Astrocyte (in vitro differentiated cells and primary cell): ENCODE data around the gene GSTM2. TPM values are rescaled to one million over a fixed set of nuclear protein-coding genes. Genes with fewer than 3 reads are reported as not detected.
A peak's percentile ranks its signal among the peaks of the same experiment; 100 is the strongest.
"Not testable (repeated sequence)": the region's sequence is repeated elsewhere in the genome, so short reads cannot be mapped to it uniquely, and the experiment has no call there.

Experiments
- DNase-seq: peaks from one replicate; pipeline ENCODE4 v3.0.0-alpha.2; 2010; ENCODE audit warnings: low read depth
- FAIRE-seq: peaks from 2 replicates; lab custom pipeline; 2011; peaks lifted over from hg19 to GRCh38; lab: Jason Lieb, UNC
- H2AFZ ChIP-seq: 2 replicates; pipeline ENCODE4 v1.6.0; 2012; ENCODE audit warnings: low read depth, low read length, inconsistent platforms
- H3K27ac ChIP-seq: 2 replicates; pipeline ENCODE4 v1.5.1; 2011; ENCODE audit warnings: low read depth, low read length, inconsistent platforms
- H3K27me3 ChIP-seq: 2 replicates; pipeline ENCODE4 v1.6.0; 2011; ENCODE audit warnings: low read length, inconsistent platforms; ENCODE audit not compliant: insufficient read depth
- H3K36me3 ChIP-seq: 2 replicates; pipeline ENCODE4 v1.5.1; 2011; ENCODE audit warnings: low read length, inconsistent platforms; ENCODE audit not compliant: insufficient read depth
- H3K4me1 ChIP-seq: 2 replicates; pipeline ENCODE4 v1.5.1; 2011; ENCODE audit warnings: low read length, inconsistent platforms; ENCODE audit not compliant: insufficient read depth
- H3K4me2 ChIP-seq: 2 replicates; pipeline ENCODE4 v1.6.0; 2012; ENCODE audit warnings: low read length, inconsistent platforms
- H3K4me3 ChIP-seq: 2 replicates; pipeline ENCODE4 v1.5.1; 2011; ENCODE audit warnings: low read depth, mild to moderate bottlenecking, low read length, inconsistent platforms; ENCODE audit not compliant: insufficient read depth
- H3K79me2 ChIP-seq: 2 replicates; pipeline ENCODE4 v1.6.0; 2012; ENCODE audit warnings: mild to moderate bottlenecking, low read length, inconsistent platforms; ENCODE audit not compliant: insufficient read depth
- H3K9ac ChIP-seq: 2 replicates; pipeline ENCODE4 v1.6.0; 2012; ENCODE audit warnings: mild to moderate bottlenecking, low read length, inconsistent platforms
- H3K9me3 ChIP-seq: 2 replicates; pipeline ENCODE4 v1.5.1; 2012; ENCODE audit warnings: low read depth, mild to moderate bottlenecking, low read length, inconsistent platforms; ENCODE audit not compliant: insufficient read depth
- H4K20me1 ChIP-seq: 2 replicates; pipeline ENCODE4 v1.6.0; 2012; ENCODE audit warnings: low read length, inconsistent platforms; ENCODE audit not compliant: insufficient read depth
- H3K27ac Mint-ChIP-seq: one replicate; pipeline ENCODE4 v1.8.0; 2021; ENCODE audit warnings: mild to moderate bottlenecking, mixed read lengths; ENCODE audit not compliant: unreplicated experiment
- H3K27me3 Mint-ChIP-seq: one replicate; pipeline ENCODE4 v1.8.0; 2021; ENCODE audit warnings: low read depth, mixed read lengths; ENCODE audit not compliant: unreplicated experiment
- H3K36me3 Mint-ChIP-seq: one replicate; pipeline ENCODE4 v1.8.0; 2021; ENCODE audit warnings: low read depth, mixed read lengths; ENCODE audit not compliant: unreplicated experiment
- H3K4me1 Mint-ChIP-seq: one replicate; pipeline ENCODE4 v1.8.0; 2021; ENCODE audit warnings: low read depth, mixed read lengths; ENCODE audit not compliant: unreplicated experiment
- H3K4me3 Mint-ChIP-seq: one replicate; pipeline ENCODE4 v1.8.0; 2021; ENCODE audit warnings: mild to moderate bottlenecking, moderate library complexity, mixed read lengths; ENCODE audit not compliant: unreplicated experiment
- H3K9me3 Mint-ChIP-seq: one replicate; pipeline ENCODE4 v1.8.0; 2021; ENCODE audit warnings: mild to moderate bottlenecking, mixed read lengths; ENCODE audit not compliant: unreplicated experiment
- EZH2 ChIP-seq: IDR thresholded peaks from 2 replicates; pipeline ENCODE4 v1.6.1; 2012; ENCODE audit warnings: mild to moderate bottlenecking, low read length, inconsistent platforms; ENCODE audit not compliant: insufficient read depth
- total RNA-seq: library from RNA; stranded (reverse); gene quantifications from 2 replicates; pipeline ENCODE4 v1.2.1, GENCODE V29; 2021
- TF ChIP-seq, protein P1 (sequence below): IDR thresholded peaks from 2 replicates; pipeline ENCODE4 v1.5.1; 2011; ENCODE audit warnings: low read depth, mild to moderate bottlenecking, inconsistent platforms, low read length, moderate library complexity; ENCODE audit not compliant: insufficient read depth

GSTM2 gene
- total RNA-seq, 1 donor from 2014 or later, result 13.4 TPM

DNA sequence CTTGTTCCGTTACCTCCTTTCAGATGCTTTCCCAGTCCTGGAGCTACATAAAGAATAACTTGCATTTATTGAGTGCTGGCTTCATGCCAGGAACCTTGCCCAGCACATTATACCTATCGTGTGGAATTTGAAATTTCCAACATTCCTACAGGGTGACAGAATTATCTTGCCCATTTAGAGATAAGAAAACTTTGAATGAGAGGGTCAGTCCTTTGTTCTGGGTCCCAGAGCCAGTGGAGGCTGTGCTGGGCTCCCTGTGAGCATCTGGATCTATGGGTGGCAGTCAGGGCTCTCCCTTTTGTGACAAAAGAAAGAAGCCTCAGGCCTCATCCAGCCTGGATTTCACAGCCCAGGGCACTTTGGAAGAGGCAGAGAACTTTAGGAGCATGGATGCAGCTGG is 8.7 kb upstream of the GSTM2 start:
- H2AFZ ChIP-seq, result no peak overlapping the region
- H3K36me3 ChIP-seq, result no peaks in the 10 kb centered on the region
- no peak overlapping the region for H3K27ac ChIP-seq
- no peak overlapping the region for H3K9ac ChIP-seq
- H3K4me3 Mint-ChIP-seq, result peak overlapping the region; percentile 34
- H3K9me3 Mint-ChIP-seq, result no peaks in the 10 kb centered on the region
- H3K27me3 Mint-ChIP-seq, result peaks cover 31% of the 10 kb centered on the region
- no peak for FAIRE-seq
- peaks cover 4% of the 10 kb centered on the region for H3K36me3 Mint-ChIP-seq
- H3K9me3 ChIP-seq, result no peaks in the 10 kb centered on the region
- no peak overlapping the region for H3K4me2 ChIP-seq
- H4K20me1 ChIP-seq, result no peaks in the 10 kb centered on the region
- H3K27me3 ChIP-seq, result no peaks in the 10 kb centered on the region
- no peak for DNase-seq
- peaks cover 14% of the 10 kb centered on the region for H3K4me1 ChIP-seq
- H3K4me1 Mint-ChIP-seq, result peaks cover 11% of the 10 kb centered on the region
- TF ChIP-seq, protein P1, sequence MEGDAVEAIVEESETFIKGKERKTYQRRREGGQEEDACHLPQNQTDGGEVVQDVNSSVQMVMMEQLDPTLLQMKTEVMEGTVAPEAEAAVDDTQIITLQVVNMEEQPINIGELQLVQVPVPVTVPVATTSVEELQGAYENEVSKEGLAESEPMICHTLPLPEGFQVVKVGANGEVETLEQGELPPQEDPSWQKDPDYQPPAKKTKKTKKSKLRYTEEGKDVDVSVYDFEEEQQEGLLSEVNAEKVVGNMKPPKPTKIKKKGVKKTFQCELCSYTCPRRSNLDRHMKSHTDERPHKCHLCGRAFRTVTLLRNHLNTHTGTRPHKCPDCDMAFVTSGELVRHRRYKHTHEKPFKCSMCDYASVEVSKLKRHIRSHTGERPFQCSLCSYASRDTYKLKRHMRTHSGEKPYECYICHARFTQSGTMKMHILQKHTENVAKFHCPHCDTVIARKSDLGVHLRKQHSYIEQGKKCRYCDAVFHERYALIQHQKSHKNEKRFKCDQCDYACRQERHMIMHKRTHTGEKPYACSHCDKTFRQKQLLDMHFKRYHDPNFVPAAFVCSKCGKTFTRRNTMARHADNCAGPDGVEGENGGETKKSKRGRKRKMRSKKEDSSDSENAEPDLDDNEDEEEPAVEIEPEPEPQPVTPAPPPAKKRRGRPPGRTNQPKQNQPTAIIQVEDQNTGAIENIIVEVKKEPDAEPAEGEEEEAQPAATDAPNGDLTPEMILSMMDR, result no peak
- TF ChIP-seq EZH2, result no peak
- H3K27ac Mint-ChIP-seq, result no peak overlapping the region
- H3K4me3 ChIP-seq, result no peak overlapping the region
- no peaks in the 10 kb centered on the region for H3K79me2 ChIP-seq

DNA sequence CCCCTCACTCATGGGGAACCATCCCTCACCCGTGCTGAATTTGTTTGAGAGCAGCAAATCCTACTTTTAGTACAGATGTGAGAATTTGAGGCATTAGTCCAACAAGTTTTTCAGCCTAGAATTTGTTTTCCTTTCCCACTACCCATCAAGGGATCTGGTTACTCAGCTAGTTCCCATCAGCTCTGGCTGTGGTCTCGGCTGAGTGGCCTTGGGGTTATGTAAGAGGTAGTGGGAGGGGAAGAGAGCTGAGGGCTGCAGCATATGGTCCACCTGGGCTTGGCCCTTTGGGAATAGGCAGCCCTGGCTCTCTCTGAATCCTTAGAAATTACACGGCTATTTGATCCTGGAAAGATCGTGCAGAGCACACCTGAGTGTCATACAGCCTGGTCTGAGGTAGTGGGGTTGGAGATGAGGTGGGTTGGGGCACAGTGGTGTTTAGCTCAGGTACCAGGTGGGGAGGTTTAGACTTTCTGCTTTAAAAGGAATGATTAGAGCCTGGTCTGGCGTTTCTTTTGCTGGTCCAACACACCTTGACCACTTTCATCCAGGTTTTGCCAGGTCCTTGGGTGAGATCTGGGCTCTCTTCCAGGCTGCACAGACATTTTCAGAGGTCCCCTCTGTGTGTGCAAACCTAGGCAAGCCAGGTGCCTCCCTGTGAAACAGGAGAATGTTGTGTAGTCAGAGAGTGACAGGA is 7.7 kb upstream of the GSTM2 start:
- no peaks in the 10 kb centered on the region for H4K20me1 ChIP-seq
- peaks cover 14% of the 10 kb centered on the region for H3K4me1 ChIP-seq
- H3K9ac ChIP-seq, result no peak overlapping the region
- H3K4me2 ChIP-seq, result no peak overlapping the region
- H3K27ac ChIP-seq, result no peak overlapping the region
- H3K27me3 Mint-ChIP-seq, result peaks cover 25% of the 10 kb centered on the region
- no peak for TF ChIP-seq EZH2
- TF ChIP-seq, protein P1, result no peak
- no peaks in the 10 kb centered on the region for H3K9me3 Mint-ChIP-seq
- no peak overlapping the region for H3K4me3 Mint-ChIP-seq
- no peaks in the 10 kb centered on the region for H3K36me3 ChIP-seq
- peaks cover 4% of the 10 kb centered on the region for H3K36me3 Mint-ChIP-seq
- no peaks in the 10 kb centered on the region for H3K27me3 ChIP-seq
- H3K9me3 ChIP-seq, result no peaks in the 10 kb centered on the region
- H3K4me1 Mint-ChIP-seq, result peaks cover 11% of the 10 kb centered on the region
- no peak overlapping the region for H3K27ac Mint-ChIP-seq
- FAIRE-seq, result no peak
- no peaks in the 10 kb centered on the region for H3K79me2 ChIP-seq
- no peak overlapping the region for H3K4me3 ChIP-seq
- peak; percentile 12 for DNase-seq
- no peak overlapping the region for H2AFZ ChIP-seq

DNA sequence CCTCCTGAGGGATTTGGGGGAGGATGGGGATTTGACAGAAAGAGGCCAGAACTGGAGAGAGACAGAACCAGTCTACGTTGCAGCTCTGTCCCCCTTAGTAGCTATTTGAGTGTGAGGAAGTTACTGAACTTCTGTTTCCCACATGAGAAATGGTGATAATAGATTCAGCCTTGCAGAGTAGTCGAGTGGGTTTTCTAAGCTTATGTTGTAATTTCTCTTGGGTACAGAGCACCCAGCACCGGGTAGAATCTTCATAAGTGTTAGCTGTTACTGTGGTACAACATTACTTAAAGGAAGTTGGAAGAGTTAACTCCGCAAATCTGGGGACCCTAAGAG is 7.2 kb upstream of the GSTM2 start:
- Mint-ChIP-seq H3K27me3 (peaks cover 23% of the 10 kb centered on the region), H3K4me1 (peaks cover 11% of the 10 kb centered on the region)
- H3K4me2 ChIP-seq, H3K36me3 Mint-ChIP-seq, H4K20me1 ChIP-seq, FAIRE-seq, DNase-seq, H3K4me3 Mint-ChIP-seq, H3K27ac ChIP-seq, H2AFZ ChIP-seq, H3K9ac ChIP-seq, H3K27ac Mint-ChIP-seq, H3K4me3 ChIP-seq, H3K27me3 ChIP-seq, H3K9me3 ChIP-seq, H3K9me3 Mint-ChIP-seq, H3K79me2 ChIP-seq, H3K36me3 ChIP-seq: not testable (repeated sequence)
- H3K4me1 ChIP-seq, result peaks cover 11% of the 10 kb centered on the region
